Keratinocyte (primary cell): ENCODE data around the gene PGAM5. TPM values are rescaled to one million over a fixed set of nuclear protein-coding genes. Genes with fewer than 3 reads are reported as not detected.

Experiments
- DNase-seq: peaks from one replicate; pipeline ENCODE4 v3.0.0-alpha.2; 2011; ENCODE audit warnings: low read depth, missing footprints, low spot score
- FAIRE-seq: peaks from 2 replicates; lab custom pipeline; 2011; peaks lifted over from hg19 to GRCh38; lab: Jason Lieb, UNC
- H2AFZ ChIP-seq: 2 replicates; pipeline ENCODE4 v1.6.0; 2012; ENCODE audit warnings: low read length, control low read depth, inconsistent platforms; ENCODE audit not compliant: control insufficient read depth
- H3K27ac ChIP-seq: 2 replicates; pipeline ENCODE4 v1.5.1; 2011; ENCODE audit warnings: low read length; ENCODE audit not compliant: control insufficient read depth, insufficient read depth
- H3K27me3 ChIP-seq: 3 replicates; pipeline ENCODE4 v1.6.0; 2011; ENCODE audit warnings: low read length; ENCODE audit not compliant: control insufficient read depth, insufficient read depth; ENCODE audit errors: extremely low read depth
- H3K36me3 ChIP-seq, 2 experiments: 2 replicates in 1 of 2; 3 replicates in 1 of 2; pipeline ENCODE4 v1.5.1; 2011; ENCODE audit warnings: low read length in 2 of 2, mild to moderate bottlenecking in 1 of 2; ENCODE audit not compliant: control insufficient read depth in 2 of 2, insufficient read depth in 2 of 2; ENCODE audit errors: extremely low read depth in 1 of 2
- H3K4me1 ChIP-seq: 3 replicates; pipeline ENCODE4 v1.5.1; 2011; ENCODE audit warnings: low read length; ENCODE audit not compliant: control insufficient read depth, insufficient read depth; ENCODE audit errors: extremely low read depth
- H3K4me2 ChIP-seq: 3 replicates; pipeline ENCODE4 v1.6.0; 2011; ENCODE audit warnings: low read depth, low read length; ENCODE audit not compliant: control insufficient read depth, insufficient read depth; ENCODE audit errors: extremely low read depth
- H3K4me3 ChIP-seq, 3 experiments: fragments of 200-600 bp in 1 of 3; sonication (generic) in 1 of 3; 2 replicates in 2 of 3; 3 replicates in 1 of 3; pipeline ENCODE4 v1.5.1; 2011 to 2016; ENCODE audit warnings: low read length in 3 of 3, mild to moderate bottlenecking in 3 of 3, control low read depth in 2 of 3, inconsistent platforms in 1 of 3, low read depth in 1 of 3, mixed read lengths in 1 of 3, mixed run types in 1 of 3, moderate library complexity in 1 of 3; ENCODE audit not compliant: control insufficient read depth in 2 of 3, insufficient read depth in 2 of 3; ENCODE audit errors: extremely low read depth in 1 of 3
- H3K79me2 ChIP-seq: 2 replicates; pipeline ENCODE4 v1.6.0; 2012; ENCODE audit warnings: low read length; ENCODE audit not compliant: control insufficient read depth, insufficient read depth
- H3K9ac ChIP-seq: 3 replicates; pipeline ENCODE4 v1.6.0; 2011; ENCODE audit warnings: low read length; ENCODE audit not compliant: control insufficient read depth, insufficient read depth; ENCODE audit errors: extremely low read depth
- H3K9me1 ChIP-seq: 3 replicates; pipeline ENCODE4 v1.6.0; 2011; ENCODE audit warnings: low read length; ENCODE audit not compliant: control insufficient read depth, insufficient read depth; ENCODE audit errors: extremely low read depth
- H3K9me3 ChIP-seq: 2 replicates; pipeline ENCODE4 v1.5.1; 2012; ENCODE audit warnings: low read depth, low read length; ENCODE audit not compliant: control insufficient read depth
- H4K20me1 ChIP-seq: 3 replicates; pipeline ENCODE4 v1.6.0; 2011; ENCODE audit warnings: low read length; ENCODE audit not compliant: control insufficient read depth, insufficient read depth; ENCODE audit errors: extremely low read depth
- CTCF ChIP-seq, 3 experiments: IDR thresholded peaks in 1 of 3; conservative IDR thresholded peaks in 1 of 3; optimal IDR thresholded peaks in 1 of 3; 2 replicates in 2 of 3; 3 replicates in 1 of 3; pipeline versions ENCODE3 to v1.5.1; 2011; ENCODE audit warnings: low read length in 3 of 3, mild to moderate bottlenecking in 3 of 3, moderate library complexity in 2 of 3, control low read depth in 1 of 3, inconsistent platforms in 1 of 3; ENCODE audit not compliant: insufficient read depth in 2 of 3; ENCODE audit errors: extremely low read depth in 1 of 3
- EZH2 ChIP-seq: IDR thresholded peaks from one replicate; pipeline ENCODE4 v1.6.1; 2012; ENCODE audit warnings: inconsistent platforms, mild to moderate bottlenecking, low read length, moderate library complexity
- dilution Hi-C: fragments of 300-500 bp; cut with MboI; formaldehyde crosslinking; loops from one replicate; pipeline ENCODE4 v1.7.0; 2020; ENCODE audit warnings: low sequenced_read_pairs; ENCODE audit not compliant: extremely low pct_ligation_motif_present
- polyA plus RNA-seq, 5 experiments: library from polyadenylated mRNA; depleted of rRNA in 3 of 5; stranded (reverse) in 3 of 5; stranded (forward) in 1 of 5; unstranded in 1 of 5; fragments of >200 nt; gene quantifications; 1 replicate in 1 of 5; 2 replicates in 3 of 5; 3 replicates in 1 of 5; pipeline versions ENCODE4 v1.2.1 to v1.2.3, GENCODE V29; 2011 to 2012; ENCODE audit warnings: missing spikeins in 2 of 5, low read depth in 1 of 5, low replicate concordance in 1 of 5

Gene PGAM5
- polyA plus RNA-seq, 1 donor (not counting 4 experiments of a cell fraction or from before 2014, with no cell fraction given): 31.5 TPM

- H3K4me3 ChIP-seq: no peak overlapping the region
- no peak overlapping the region for H3K27ac ChIP-seq
- H3K4me1 ChIP-seq: no peaks in the 10 kb centered on the region
- no peaks in the 10 kb centered on the region for H4K20me1 ChIP-seq
- H3K36me3 ChIP-seq: peaks cover 37 to 47% of the 10 kb centered on the region in 2 experiments
- DNase-seq (no peak), FAIRE-seq (no peak)
- H3K9ac ChIP-seq: no peak overlapping the region
- no peaks in the 10 kb centered on the region for H3K9me1 ChIP-seq
- H2AFZ ChIP-seq: no peak overlapping the region
- dilution Hi-C loops: no loop called here
- no peaks in the 10 kb centered on the region for H3K27me3 ChIP-seq
- no peaks in the 10 kb centered on the region for H3K9me3 ChIP-seq
- no peak overlapping the region for H3K4me2 ChIP-seq
- H3K79me2 ChIP-seq: no peaks in the 10 kb centered on the region
- TF ChIP-seq EZH2 (no peak), CTCF (optimal IDR thresholded peaks at IDR 0.05 in 1 of 3, IDR thresholded peaks at IDR 0.05 in 1 of 3, conservative IDR thresholded peaks at IDR 0.05 in 1 of 3; ENCODE audit: extremely low read depth in 1 of 3, insufficient read depth in 2 of 3, low read length in 3 of 3) (no peak)
These were observed 48.7 kb upstream of the PGAM5 start for GRCh38 chr12:132661972-132662371.

DNA sequence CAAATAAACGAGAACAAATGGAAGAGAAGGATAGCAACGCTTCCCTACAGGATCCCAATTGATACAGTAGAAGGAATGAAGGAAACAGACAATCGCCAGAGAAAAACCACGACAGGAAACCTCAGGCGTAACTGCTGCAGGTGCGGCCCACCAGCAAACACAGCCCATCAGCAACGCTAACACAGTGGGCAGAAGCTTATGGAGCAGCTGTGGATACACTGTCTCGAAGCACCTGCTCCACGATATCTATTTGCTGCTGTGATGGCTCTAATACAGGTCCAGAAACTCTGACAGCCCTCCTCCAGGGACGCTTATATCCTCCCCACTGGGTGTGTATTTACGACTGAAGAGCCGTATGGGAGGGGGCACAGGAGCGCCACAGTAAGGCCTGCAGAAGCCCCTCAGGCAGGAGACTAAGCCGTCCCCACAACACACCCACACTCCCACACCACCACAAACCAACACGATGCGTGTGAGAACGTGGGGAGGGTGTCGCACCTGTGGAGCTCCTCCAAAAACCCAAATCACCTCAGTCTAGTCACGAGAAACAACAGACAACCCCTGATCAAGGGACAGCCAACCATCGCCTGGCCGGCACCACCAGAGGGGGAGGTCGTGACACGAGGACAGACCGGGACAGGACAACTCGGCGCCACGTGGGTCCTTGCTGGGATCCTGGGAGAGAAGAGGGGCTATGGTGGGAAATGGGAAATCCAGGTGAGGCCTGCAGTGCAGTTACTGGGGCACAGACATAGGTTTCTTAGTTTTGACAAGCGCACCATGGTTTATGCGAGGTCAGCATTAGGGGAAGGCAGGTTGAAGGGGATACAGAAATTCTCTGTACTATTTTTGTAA is 47.5 kb upstream of the PGAM5 start:
- H4K20me1 ChIP-seq: no peaks in the 10 kb centered on the region
- no peaks in the 10 kb centered on the region for H3K9me1 ChIP-seq
- no peaks in the 10 kb centered on the region for H3K4me1 ChIP-seq
- H3K9ac ChIP-seq: no peak overlapping the region
- H2AFZ ChIP-seq: no peak overlapping the region
- no peak overlapping the region for H3K4me3 ChIP-seq
- no peak overlapping the region for H3K4me2 ChIP-seq
- H3K27me3 ChIP-seq: no peaks in the 10 kb centered on the region
- peaks cover 44 to 55% of the 10 kb centered on the region in 2 experiments for H3K36me3 ChIP-seq
- no peaks in the 10 kb centered on the region for H3K9me3 ChIP-seq
- no peak for TF ChIP-seq CTCF (optimal IDR thresholded peaks at IDR 0.05 in 1 of 3, IDR thresholded peaks at IDR 0.05 in 1 of 3, conservative IDR thresholded peaks at IDR 0.05 in 1 of 3; ENCODE audit: extremely low read depth in 1 of 3, insufficient read depth in 2 of 3, low read length in 3 of 3)
- TF ChIP-seq EZH2: no peak
- dilution Hi-C loops: no loop called here
- no peaks in the 10 kb centered on the region for H3K79me2 ChIP-seq
- DNase-seq (no peak), FAIRE-seq (no peak)
- H3K27ac ChIP-seq: no peak overlapping the region
